ENCODE results near the gene EHBP1L1.

- TF ChIP-seq CTCF (IDR thresholded peaks at IDR 0.05): peak; percentile 94 to 99 (median 96)
- peak in 1 of 4 donors; percentile 40 for TF ChIP-seq POLR2A (IDR thresholded peaks at IDR 0.05)
These were observed 1.6 kb upstream of the EHBP1L1 start for GRCh38 chr11:65574109-65574810.
